ENCODE measurements around the gene TRAK1.

GRCh38 chr3:42151596-42152168, 60.5 kb downstream of the TRAK1 start:
- no peak for TF ChIP-seq POLR2A (IDR thresholded peaks at IDR 0.05)
- TF ChIP-seq CTCF (IDR thresholded peaks at IDR 0.05) = no peak
- no peak for TF ChIP-seq POLR2AphosphoS5 (IDR thresholded peaks at IDR 0.05)

Measured in breast epithelium (tissue), 3 donors.